IMR-90 (cell line): ENCODE results near the gene DND1. TPM values are rescaled to one million over a fixed set of nuclear protein-coding genes. Genes with fewer than 3 reads are reported as not detected.
A peak's percentile ranks its signal among the peaks of the same experiment; 100 is the strongest.

ENCODE experiments used
- ATAC-seq: fragments of 200-7000 bp; cut with Tn5 transposase; 2 replicates; pipeline ENCODE4 v1.9.1; 2020; ENCODE audit warnings: low read depth, mild to moderate bottlenecking, moderate library complexity
- BruUV-seq: library from RNA; stranded (reverse); fragments of 400-500 nt; replicated peaks from 2 replicates; lab custom pipeline; 2021; lab: Mats Ljungman, UMichigan
- CTCF ChIA-PET: fragments of 300-600 bp; formaldehyde crosslinking; extraction: SDS; loops from one replicate; lab custom pipeline; 2021; ENCODE audit warnings: antibody characterized with exemption; lab: Yijun Ruan, JAX
- POLR2A ChIA-PET: fragments of 300-600 bp; sonication (Branson Sonifier 250); formaldehyde crosslinking; loops from one replicate; lab custom pipeline; 2022; ENCODE audit warnings: antibody characterized with exemption; ENCODE audit not compliant: unreplicated experiment; lab: Charles Lee
- DNase-seq: peaks from one replicate; pipeline ENCODE4 v3.0.0; 2013
- H2AFZ ChIP-seq: replicated peaks from 2 replicates; pipeline ENCODE3; 2013; ENCODE audit warnings: low read length, mild to moderate bottlenecking; ENCODE audit not compliant: poor library complexity
- H2AK5ac ChIP-seq: 2 replicates; pipeline ENCODE4 v1.6.1; 2013; ENCODE audit warnings: low read depth, low read length, inconsistent platforms
- H2AK9ac ChIP-seq: replicated peaks from 2 replicates; pipeline ENCODE3; 2013; ENCODE audit warnings: mild to moderate bottlenecking, low read depth, low read length, moderate library complexity; ENCODE audit not compliant: poor library complexity
- H2BK120ac ChIP-seq: 2 replicates; pipeline ENCODE4 v1.6.1; 2013; ENCODE audit warnings: low read depth, low read length, inconsistent platforms
- H2BK15ac ChIP-seq: 3 replicates; pipeline ENCODE4 v1.6.1; 2013; ENCODE audit warnings: low read depth, low read length, inconsistent platforms
- H2BK20ac ChIP-seq: 2 replicates; pipeline ENCODE4 v1.6.1; 2013; ENCODE audit warnings: low read depth, mild to moderate bottlenecking, inconsistent platforms, low read length, moderate library complexity
- H2BK5ac ChIP-seq: 2 replicates; pipeline ENCODE4 v1.6.1; 2013; ENCODE audit warnings: mild to moderate bottlenecking, low read depth, low read length, inconsistent platforms; ENCODE audit not compliant: poor library complexity, severe bottlenecking
- H3K14ac ChIP-seq: replicated peaks from 2 replicates; pipeline ENCODE4 v1.6.1; 2013; ENCODE audit warnings: low read depth, low read length, inconsistent platforms
- H3K18ac ChIP-seq: 2 replicates; pipeline ENCODE4 v1.6.1; 2013; ENCODE audit warnings: low read depth, low read length, control low read depth
- H3K23ac ChIP-seq: 2 replicates; pipeline ENCODE4 v1.6.1; 2013; ENCODE audit warnings: low read depth, low read length, inconsistent platforms
- H3K27ac ChIP-seq: 2 replicates; pipeline ENCODE4 v1.5.1; 2013; ENCODE audit warnings: mild to moderate bottlenecking, control low read depth, low read length; ENCODE audit not compliant: insufficient read depth
- H3K27me3 ChIP-seq: 2 replicates; pipeline ENCODE4 v1.6.1; 2013; ENCODE audit warnings: low read length; ENCODE audit not compliant: control insufficient read depth, insufficient read depth
- H3K36me3 ChIP-seq: 2 replicates; pipeline ENCODE4 v1.6.1; 2013; ENCODE audit warnings: low read length, mixed read lengths; ENCODE audit not compliant: control insufficient read depth, insufficient read depth
- H3K4ac ChIP-seq: 2 replicates; pipeline ENCODE4 v1.6.1; 2013; ENCODE audit warnings: low read depth, low read length, inconsistent platforms
- H3K4me1 ChIP-seq: 2 replicates; pipeline ENCODE4 v1.6.1; 2013; ENCODE audit warnings: low read length, mixed read lengths; ENCODE audit not compliant: control insufficient read depth, insufficient read depth
- H3K4me2 ChIP-seq: 2 replicates; pipeline ENCODE4 v1.6.1; 2013; ENCODE audit warnings: low read depth, mild to moderate bottlenecking, control low read depth, low read length, moderate library complexity
- H3K4me3 ChIP-seq: 2 replicates; pipeline ENCODE4 v1.5.1; 2013; ENCODE audit warnings: low read depth, mild to moderate bottlenecking, control low read depth, low read length, moderate library complexity; ENCODE audit not compliant: insufficient read depth
- H3K56ac ChIP-seq: 2 replicates; pipeline ENCODE4 v1.6.1; 2013; ENCODE audit warnings: low read length, inconsistent platforms; ENCODE audit not compliant: insufficient read depth; ENCODE audit errors: extremely low read depth
- H3K79me1 ChIP-seq, 2 experiments: 2 replicates each; pipeline ENCODE4 v1.6.1; 2013; ENCODE audit warnings: low read length in 2 of 2, inconsistent platforms in 1 of 2, low read depth in 1 of 2
- H3K9ac ChIP-seq: 2 replicates; pipeline ENCODE4 v1.6.1; 2013; ENCODE audit warnings: low read depth, low read length, control low read depth
- H3K9me1 ChIP-seq: 2 replicates; pipeline ENCODE4 v1.6.1; 2013; ENCODE audit warnings: low read length, inconsistent platforms; ENCODE audit not compliant: insufficient read depth
- H3K9me3 ChIP-seq: 2 replicates; pipeline ENCODE4 v1.6.1; 2013; ENCODE audit warnings: low read length; ENCODE audit not compliant: control insufficient read depth, insufficient read depth
- H4K20me1 ChIP-seq: 2 replicates; pipeline ENCODE4 v1.6.1; 2013; ENCODE audit warnings: low read length, inconsistent platforms; ENCODE audit not compliant: insufficient read depth
- H4K5ac ChIP-seq: 2 replicates; pipeline ENCODE4 v1.6.1; 2013; ENCODE audit warnings: mild to moderate bottlenecking, low read depth, low read length, control low read depth
- H4K8ac ChIP-seq, 2 experiments: 2 replicates each; pipeline ENCODE4 v1.6.1; 2013; ENCODE audit warnings: low read depth in 2 of 2, low read length in 2 of 2, control low read depth in 1 of 2, inconsistent platforms in 1 of 2
- H4K91ac ChIP-seq: 2 replicates; pipeline ENCODE4 v1.6.1; 2013; ENCODE audit warnings: low read depth, low read length, inconsistent platforms; ENCODE audit not compliant: insufficient read depth
- CEBPB ChIP-seq: IDR thresholded peaks from 2 replicates; pipeline ENCODE4 v1.6.1; 2012; ENCODE audit warnings: low read depth, low read length, improper control_type of control experiment
- POLR2A ChIP-seq: IDR thresholded peaks from 2 replicates; pipeline ENCODE4 v1.6.1; 2012; ENCODE audit warnings: mild to moderate bottlenecking, low read depth, low read length
- SMC3 ChIP-seq: fragments of 150-350 bp; IDR thresholded peaks from 2 replicates; pipeline ENCODE4 v1.6.1; 2016; ENCODE audit warnings: low read depth, mild to moderate bottlenecking, antibody characterized with exemption, low read length, moderate library complexity
- WGBS, 2 experiments: methylation state at CpG; one replicate each; pipeline versions ENCODE4 v1.1.5 to v1.1.7; 2013; ENCODE audit warnings: missing lambda C conversion rate in 2 of 2; ENCODE audit not compliant: insufficient read length in 1 of 2; ENCODE audit errors: extremely low coverage in 2 of 2; 5-methylcytosine and 5-hydroxymethylcytosine counted together
- dilution Hi-C: fragments of 300-500 bp; cut with HindIII; formaldehyde crosslinking; loops from one replicate; pipeline ENCODE4 v1.14.3; 2018; ENCODE audit warnings: low sequenced_read_pairs; ENCODE audit not compliant: unreplicated experiment
- in situ Hi-C: fragments of 300-500 bp; cut with MboI; formaldehyde crosslinking; loops from 3 replicates; pipeline ENCODE4 v1.14.3; 2019; ENCODE audit warnings: low sequenced_read_pairs, inconsistent platforms, mixed read lengths
- intact Hi-C: fragments of 100-400 bp; cut with micrococcal nuclease; formaldehyde crosslinking; loops from 2 replicates; pipeline ENCODE4 v1.10.0; 2022
- polyA plus RNA-seq, 3 experiments: library from polyadenylated mRNA; depleted of rRNA; stranded (reverse); fragments of >200 nt; gene quantifications; 2 replicates each; pipeline ENCODE4 v1.2.3, GENCODE V29; 2012; ENCODE audit warnings: low replicate concordance in 1 of 3
- total RNA-seq: library from RNA; depleted of rRNA; stranded (reverse); fragments of >200 nt; gene quantifications from 2 replicates; pipeline ENCODE4 v1.2.3, GENCODE V29; 2012

Gene DND1
- total and polyA plus RNA-seq, 2 of the 4 experiments (the other 2 are of a cell fraction): under 0.01 to 0.67 TPM

DNA sequence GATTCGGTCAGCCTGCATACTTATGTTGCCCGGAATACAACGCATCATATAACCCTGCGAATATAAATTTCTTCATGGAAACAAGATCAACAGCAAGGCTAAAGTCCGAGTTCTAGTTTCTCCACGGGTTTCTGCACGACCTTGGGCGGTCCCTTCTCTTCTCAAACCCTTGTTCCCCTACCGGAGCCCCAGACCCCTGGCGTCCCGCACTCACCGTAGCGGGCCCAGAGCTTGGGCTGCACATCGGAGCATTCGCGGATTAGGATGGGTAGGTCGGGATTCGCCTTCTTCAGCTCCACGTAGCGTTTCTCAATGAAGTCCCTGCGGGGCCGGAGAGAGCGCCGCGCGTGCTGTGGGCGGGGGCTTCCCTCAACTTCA is 26.3 kb downstream of the DND1 start:
- Histone ChIP-seq H3K4ac (peak overlapping the region; percentile 15; the same call in 1 of the 2 replicates), H2AFZ (peak overlapping the region; percentile 93), H3K56ac (peak overlapping the region; percentile 24; the same call in 1 of the 2 replicates), H3K4me2 (peak overlapping the region; percentile 98), H3K23ac (peak overlapping the region; percentile 41), H3K14ac (0 out of 2 replicates have a peak overlapping the region, but pooled peaks have one; percentile 16), H2AK5ac (0 out of 2 replicates have a peak overlapping the region, but pooled peaks have one; percentile 9), H2BK15ac (no peak overlapping the region), H2BK5ac (no peak overlapping the region), H3K4me3 (peak overlapping the region; percentile 82), H3K36me3 (peaks cover 25% of the 10 kb centered on the region), H4K91ac (no peak overlapping the region), H3K18ac (no peak overlapping the region), H4K8ac (peak overlapping the region; percentile 0 to 28; a peak in 2 of 4 replicates), H3K4me1 (peaks cover 5% of the 10 kb centered on the region; the same call in 1 of the 2 replicates), H3K9me1 (peaks cover 3% of the 10 kb centered on the region; the same call in 1 of the 2 replicates), H4K5ac (peak overlapping the region; percentile 30), H4K20me1 (no peaks in the 10 kb centered on the region), H3K27me3 (no peaks in the 10 kb centered on the region), H3K9ac (peak overlapping the region; percentile 74), H2BK20ac (no peak overlapping the region), H3K27ac (peak overlapping the region; percentile 25), H3K79me1 (peaks cover 19 to 38% of the 10 kb centered on the region in 2 experiments), H2AK9ac (peak overlapping the region; percentile 84), H3K9me3 (no peaks in the 10 kb centered on the region), H2BK120ac (no peak overlapping the region)
- POLR2A ChIA-PET: interaction anchor here (0.9 to 1.0 kb wide), 2 partner anchors 33 to 68 kb away, joined by 3 read pairs; no protein-coding TSS in a partner anchor
- CTCF ChIA-PET: interaction anchor here (0.8 to 1.1 kb wide), 2 partner anchors 71 to 403 kb away, joined by 3 read pairs; no protein-coding TSS in a partner anchor
- DNase-seq (no peak), ATAC-seq (peak; percentile 25)
- no peak for TF ChIP-seq CEBPB
- TF ChIP-seq SMC3: peak; percentile 1; the same call in 1 of the 2 replicates
- TF ChIP-seq POLR2A: no peak
- WGBS, 2 experiments: 0% methylated on average over 14 of the region's 27 CpGs; no CpG with 5 or more reads in 1 of the 2 experiments
- intact Hi-C loops (loop anchor here (2.0 to 5.0 kb wide), 2 partner anchors 14 to 245 kb away; partner anchors contain the start of gene ANKHD1), in situ Hi-C loops (loop anchor here (5.0 kb wide), 1 partner anchor 85 kb away; the partner anchor contains the start of genes APBB3 and SLC35A4), dilution Hi-C loops (no loop called here)
- BruUV-seq: no TSS peak
